ENCODE results near the gene UGT1A9. TPM values are rescaled to one million over a fixed set of nuclear protein-coding genes. Genes with fewer than 3 reads are reported as not detected.

The UGT1A9 gene
- total and polyA plus RNA-seq, 2 donors (not counting 1 experiment from before 2014, with no cell fraction given): not detected

GRCh38 chr2:233692648-233693047 lies 20.9 kb downstream of the UGT1A9 start, which contains the start of gene UGT1A6:
TSS of gene UGT1A6 (plus strand) at chr2:233692890. CDS start at chr2:233693005, 115 bp downstream.
- no peaks in the 10 kb centered on the region for H3K9me3 ChIP-seq (ENCODE audit: control insufficient read depth, insufficient read depth, low read depth, low read length)
- H3K79me2 ChIP-seq (ENCODE audit: control insufficient read depth, insufficient read depth, low read length): no peaks in the 10 kb centered on the region
- no peaks in the 10 kb centered on the region for H3K4me1 ChIP-seq (ENCODE audit: control insufficient read depth, extremely low read depth, insufficient read depth, low read length)
- H4K20me1 ChIP-seq (ENCODE audit: control insufficient read depth, extremely low read depth, insufficient read depth, low read length): no peaks in the 10 kb centered on the region
- H3K27me3 ChIP-seq (ENCODE audit: control insufficient read depth, insufficient read depth, low read length): no peaks in the 10 kb centered on the region
- H3K36me3 ChIP-seq (ENCODE audit: control insufficient read depth, insufficient read depth, low read length): no peaks in the 10 kb centered on the region
- H3K27ac ChIP-seq (ENCODE audit: insufficient read depth, low read length): no peak within 1 kb of the TSS
- H3K4me2 ChIP-seq (ENCODE audit: extremely low read depth, insufficient read depth, low read length): no peak within 1 kb of the TSS
- TF ChIP-seq, protein P1, sequence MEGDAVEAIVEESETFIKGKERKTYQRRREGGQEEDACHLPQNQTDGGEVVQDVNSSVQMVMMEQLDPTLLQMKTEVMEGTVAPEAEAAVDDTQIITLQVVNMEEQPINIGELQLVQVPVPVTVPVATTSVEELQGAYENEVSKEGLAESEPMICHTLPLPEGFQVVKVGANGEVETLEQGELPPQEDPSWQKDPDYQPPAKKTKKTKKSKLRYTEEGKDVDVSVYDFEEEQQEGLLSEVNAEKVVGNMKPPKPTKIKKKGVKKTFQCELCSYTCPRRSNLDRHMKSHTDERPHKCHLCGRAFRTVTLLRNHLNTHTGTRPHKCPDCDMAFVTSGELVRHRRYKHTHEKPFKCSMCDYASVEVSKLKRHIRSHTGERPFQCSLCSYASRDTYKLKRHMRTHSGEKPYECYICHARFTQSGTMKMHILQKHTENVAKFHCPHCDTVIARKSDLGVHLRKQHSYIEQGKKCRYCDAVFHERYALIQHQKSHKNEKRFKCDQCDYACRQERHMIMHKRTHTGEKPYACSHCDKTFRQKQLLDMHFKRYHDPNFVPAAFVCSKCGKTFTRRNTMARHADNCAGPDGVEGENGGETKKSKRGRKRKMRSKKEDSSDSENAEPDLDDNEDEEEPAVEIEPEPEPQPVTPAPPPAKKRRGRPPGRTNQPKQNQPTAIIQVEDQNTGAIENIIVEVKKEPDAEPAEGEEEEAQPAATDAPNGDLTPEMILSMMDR (conservative IDR thresholded peaks at IDR 0.05 in 1 of 2, IDR thresholded peaks at IDR 0.05 in 1 of 2; ENCODE audit: low read depth in 1 of 2, low read length in 2 of 2): no peak
- no peak for TF ChIP-seq EZH2 (IDR thresholded peaks at IDR 0.05; ENCODE audit: low read length, missing control alignments)
- no peak within 1 kb of the TSS for H2AFZ ChIP-seq (ENCODE audit: low read length)
- no peak within 1 kb of the TSS for H3K9ac ChIP-seq (ENCODE audit: insufficient read depth, low read length)
- H3K4me3 ChIP-seq (replicated peaks in 1 of 4; ENCODE audit: control extremely low read depth in 1 of 4, insufficient read depth in 1 of 4, low read depth in 3 of 4, low read length in 4 of 4): no peak within 1 kb of the TSS
- no peak for DNase-seq (ENCODE audit: low read depth in 2 of 2)

DNA sequence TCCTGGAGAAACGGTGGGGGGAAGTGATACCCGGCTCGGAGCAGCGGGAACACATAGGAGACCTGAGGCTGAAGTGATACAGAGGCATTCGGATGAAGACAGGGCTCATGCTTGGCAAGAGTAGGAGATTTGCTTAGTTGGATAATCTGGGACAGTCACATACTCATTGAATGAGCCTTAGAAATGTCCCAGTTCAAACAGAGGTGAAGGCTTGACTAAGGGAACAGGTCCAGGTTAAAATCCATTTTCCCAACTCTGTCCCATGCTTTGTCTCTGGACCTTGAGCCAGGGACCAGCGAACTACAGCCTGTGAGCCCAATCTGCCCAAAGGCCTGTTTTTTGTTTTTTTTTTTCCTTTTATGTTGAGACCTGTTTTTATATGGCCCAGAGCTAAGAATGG lies 22.3 kb downstream of the UGT1A9 start:
- H3K4me2 ChIP-seq (ENCODE audit: extremely low read depth, insufficient read depth, low read length): no peak overlapping the region
- no peaks in the 10 kb centered on the region for H3K27me3 ChIP-seq (ENCODE audit: control insufficient read depth, insufficient read depth, low read length)
- H3K27ac ChIP-seq (ENCODE audit: insufficient read depth, low read length): no peak overlapping the region
- no peak overlapping the region for H3K9ac ChIP-seq (ENCODE audit: insufficient read depth, low read length)
- no peaks in the 10 kb centered on the region for H3K4me1 ChIP-seq (ENCODE audit: control insufficient read depth, extremely low read depth, insufficient read depth, low read length)
- no peaks in the 10 kb centered on the region for H3K9me3 ChIP-seq (ENCODE audit: control insufficient read depth, insufficient read depth, low read depth, low read length)
- H2AFZ ChIP-seq (ENCODE audit: low read length): no peak overlapping the region
- no peak overlapping the region for H3K4me3 ChIP-seq (replicated peaks in 1 of 4; ENCODE audit: control extremely low read depth in 1 of 4, insufficient read depth in 1 of 4, low read depth in 3 of 4, low read length in 4 of 4)
- DNase-seq (ENCODE audit: low read depth in 2 of 2): no peak
- TF ChIP-seq EZH2 (IDR thresholded peaks at IDR 0.05; ENCODE audit: low read length, missing control alignments): no peak
- TF ChIP-seq, protein P1 (conservative IDR thresholded peaks at IDR 0.05 in 1 of 2, IDR thresholded peaks at IDR 0.05 in 1 of 2; ENCODE audit: low read depth in 1 of 2, low read length in 2 of 2): no peak
- H3K36me3 ChIP-seq (ENCODE audit: control insufficient read depth, insufficient read depth, low read length): no peaks in the 10 kb centered on the region
- H4K20me1 ChIP-seq (ENCODE audit: control insufficient read depth, extremely low read depth, insufficient read depth, low read length): no peaks in the 10 kb centered on the region
- H3K79me2 ChIP-seq (ENCODE audit: control insufficient read depth, insufficient read depth, low read length): no peaks in the 10 kb centered on the region

DNA sequence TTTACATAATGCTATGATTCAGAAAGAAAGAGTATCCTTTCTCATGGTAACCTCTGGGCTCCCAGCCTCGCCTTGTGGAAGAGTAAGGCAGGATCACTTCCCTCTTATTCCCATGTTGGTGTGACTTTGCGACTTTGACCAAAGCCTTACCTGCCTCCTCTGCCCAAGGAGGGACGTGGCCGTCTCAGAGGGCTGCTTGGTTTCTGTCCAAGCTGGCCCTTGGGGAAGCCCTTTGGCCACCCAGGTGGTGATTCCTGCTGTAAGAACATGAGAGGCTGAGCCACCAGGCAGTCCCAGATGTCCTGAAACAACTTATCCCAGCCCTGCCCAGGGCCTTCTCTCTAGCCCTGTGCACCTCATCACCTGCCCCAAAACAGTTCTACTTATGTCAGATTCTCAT lies 27.0 kb downstream of the UGT1A9 start:
- Histone ChIP-seq H3K79me2 (ENCODE audit: control insufficient read depth, insufficient read depth, low read length) (no peaks in the 10 kb centered on the region), H3K27me3 (ENCODE audit: control insufficient read depth, insufficient read depth, low read length) (no peaks in the 10 kb centered on the region), H3K4me2 (ENCODE audit: extremely low read depth, insufficient read depth, low read length) (no peak overlapping the region), H4K20me1 (ENCODE audit: control insufficient read depth, extremely low read depth, insufficient read depth, low read length) (no peaks in the 10 kb centered on the region), H3K4me1 (ENCODE audit: control insufficient read depth, extremely low read depth, insufficient read depth, low read length) (no peaks in the 10 kb centered on the region), H2AFZ (ENCODE audit: low read length) (no peak overlapping the region), H3K9me3 (ENCODE audit: control insufficient read depth, insufficient read depth, low read depth, low read length) (no peaks in the 10 kb centered on the region), H3K9ac (ENCODE audit: insufficient read depth, low read length) (no peak overlapping the region), H3K27ac (ENCODE audit: insufficient read depth, low read length) (no peak overlapping the region), H3K36me3 (ENCODE audit: control insufficient read depth, insufficient read depth, low read length) (no peaks in the 10 kb centered on the region), H3K4me3 (replicated peaks in 1 of 4; ENCODE audit: control extremely low read depth in 1 of 4, insufficient read depth in 1 of 4, low read depth in 3 of 4, low read length in 4 of 4) (no peak overlapping the region)
- TF ChIP-seq, protein P1 (conservative IDR thresholded peaks at IDR 0.05 in 1 of 2, IDR thresholded peaks at IDR 0.05 in 1 of 2; ENCODE audit: low read depth in 1 of 2, low read length in 2 of 2): no peak
- TF ChIP-seq EZH2 (IDR thresholded peaks at IDR 0.05; ENCODE audit: low read length, missing control alignments): no peak
- DNase-seq (ENCODE audit: low read depth in 2 of 2): no peak

Data from fibroblast of lung (primary cell).